Heart left ventricle (tissue), 13 donors: ENCODE measurements around the gene C9orf43.

Source experiments
- CTCF ChIP-seq, 12 donors: fragments of 200-600 bp; sonication (generic) in 4 of 12; IDR thresholded peaks; one replicate each; pipeline versions ENCODE4 v1.5.0 to v1.8.0; 2018 to 2022; ENCODE audit warnings: antibody characterized with exemption in 12 of 12, mild to moderate bottlenecking in 5 of 12
- POLR2A ChIP-seq, 2 donors: fragments of 450-650 bp; IDR thresholded peaks; one replicate each; pipeline ENCODE4 v1.6.1; 2017; ENCODE audit warnings: antibody characterized with exemption in 2 of 2, mild to moderate bottlenecking in 2 of 2, moderate library complexity in 2 of 2
- donor health status: ischemic (EF 13 %, LVEDD 7.1; RV severe dilation, severe dysfunction).
- donor health status: DM: no; HTN: yes; CAD: no.
- donor health status: DM: no; HTN: no; CAD: no.
- donor health status: ischemic (EF 25% LVEDD 6.9; RV normal size, moderate dysfunction).
- donor health status: ischemic (EF 25% LVEDD 5.7; RV mildly dilated, moderate dysfunction).
- donor health status: ischemic (EF 35%, LVEDD 5.7; RV mildly dilated, moderate dysfunction).
- donor health status: nonischemic (EF 11% LVEDD 7.7; RV severe dilation, severe dysfunction).
- donor health status: DM: yes; HTN: yes; CAD: no.
- donor health status: PGD.
- donor health status: ischemic (EF 29% LVEDD 5.4; RV normal size, mild dysfunction).
- donor health status: nonischemic (EF 23%, LVEDD 6.1; RV moderate dilation, normal function).

DNA sequence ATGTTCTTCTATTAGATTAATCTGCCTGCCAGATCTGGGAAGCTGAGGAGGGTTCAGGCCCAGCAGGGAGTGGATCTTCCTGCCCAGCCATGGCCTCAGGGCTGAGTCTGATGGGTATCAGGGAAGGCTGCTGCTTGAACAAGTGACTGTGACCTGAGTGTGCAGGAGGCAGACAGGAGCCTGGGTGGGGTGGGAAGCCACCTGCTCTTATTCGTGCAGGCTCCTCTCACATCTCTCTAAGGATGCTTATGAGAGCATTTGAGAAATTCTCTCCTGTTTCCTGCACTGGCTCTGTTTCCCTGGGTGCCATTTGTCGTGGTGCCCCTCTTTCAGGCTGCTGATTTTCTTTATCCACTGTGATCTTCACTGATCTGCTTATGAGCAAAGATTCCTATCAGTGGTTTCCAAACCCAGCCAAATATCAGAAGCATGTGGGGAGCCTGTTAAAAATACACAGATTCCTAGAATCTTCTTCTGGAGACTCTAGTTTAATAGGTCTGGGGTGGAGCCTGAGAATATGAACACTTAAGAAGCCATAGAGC is 55.1 kb downstream of the C9orf43 start:
- TF ChIP-seq CTCF (IDR thresholded peaks at IDR 0.05), result no peak
- TF ChIP-seq POLR2A (IDR thresholded peaks at IDR 0.05), result no peak
